Progenitor cell of endocrine pancreas (in vitro differentiated cells): ENCODE measurements around the gene DLGAP4. TPM values are rescaled to one million over a fixed set of nuclear protein-coding genes. Genes with fewer than 3 reads are reported as not detected.

ENCODE experiments used
- DNase-seq: peaks from one replicate; pipeline ENCODE4 v3.0.0; 2021; ENCODE audit warnings: low spot score; ENCODE audit not compliant: unreplicated experiment
- H3K27ac Mint-ChIP-seq: 2 replicates; pipeline ENCODE4 v1.8.0; 2021; ENCODE audit warnings: mild to moderate bottlenecking, moderate library complexity, mixed read lengths
- H3K27me3 Mint-ChIP-seq: 2 replicates; pipeline ENCODE4 v1.8.0; 2021; ENCODE audit warnings: mixed read lengths
- H3K36me3 Mint-ChIP-seq: 2 replicates; pipeline ENCODE4 v1.8.0; 2022; ENCODE audit warnings: mixed read lengths; ENCODE audit not compliant: insufficient read depth
- H3K4me1 Mint-ChIP-seq: 2 replicates; pipeline ENCODE4 v1.8.0; 2021; ENCODE audit warnings: low read depth, mixed read lengths
- H3K4me3 Mint-ChIP-seq: 2 replicates; pipeline ENCODE4 v1.8.0; 2021; ENCODE audit warnings: low read depth, mild to moderate bottlenecking, moderate library complexity, mixed read lengths
- H3K9me3 Mint-ChIP-seq: 2 replicates; pipeline ENCODE4 v1.8.0; 2021; ENCODE audit warnings: low read depth, mixed read lengths
- total RNA-seq: library from RNA; stranded (reverse); gene quantifications from 2 replicates; pipeline ENCODE4 v1.2.1, GENCODE V29; 2021
- TF ChIP-seq, protein P1 (sequence below): fragments of 200-600 bp; sonication (generic); IDR thresholded peaks from one replicate; pipeline ENCODE4 v1.5.0; 2021; ENCODE audit warnings: antibody characterized with exemption, mild to moderate bottlenecking; ENCODE audit not compliant: unreplicated experiment

The DLGAP4 gene
- total RNA-seq, 1 donor from 2014 or later, result 109 TPM

- TF ChIP-seq, protein P1, sequence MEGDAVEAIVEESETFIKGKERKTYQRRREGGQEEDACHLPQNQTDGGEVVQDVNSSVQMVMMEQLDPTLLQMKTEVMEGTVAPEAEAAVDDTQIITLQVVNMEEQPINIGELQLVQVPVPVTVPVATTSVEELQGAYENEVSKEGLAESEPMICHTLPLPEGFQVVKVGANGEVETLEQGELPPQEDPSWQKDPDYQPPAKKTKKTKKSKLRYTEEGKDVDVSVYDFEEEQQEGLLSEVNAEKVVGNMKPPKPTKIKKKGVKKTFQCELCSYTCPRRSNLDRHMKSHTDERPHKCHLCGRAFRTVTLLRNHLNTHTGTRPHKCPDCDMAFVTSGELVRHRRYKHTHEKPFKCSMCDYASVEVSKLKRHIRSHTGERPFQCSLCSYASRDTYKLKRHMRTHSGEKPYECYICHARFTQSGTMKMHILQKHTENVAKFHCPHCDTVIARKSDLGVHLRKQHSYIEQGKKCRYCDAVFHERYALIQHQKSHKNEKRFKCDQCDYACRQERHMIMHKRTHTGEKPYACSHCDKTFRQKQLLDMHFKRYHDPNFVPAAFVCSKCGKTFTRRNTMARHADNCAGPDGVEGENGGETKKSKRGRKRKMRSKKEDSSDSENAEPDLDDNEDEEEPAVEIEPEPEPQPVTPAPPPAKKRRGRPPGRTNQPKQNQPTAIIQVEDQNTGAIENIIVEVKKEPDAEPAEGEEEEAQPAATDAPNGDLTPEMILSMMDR, result no peak
- Mint-ChIP-seq H3K27ac (no peak overlapping the region), H3K36me3 (no peaks in the 10 kb centered on the region), H3K27me3 (peaks cover 36% of the 10 kb centered on the region), H3K4me1 (no peaks in the 10 kb centered on the region), H3K9me3 (no peaks in the 10 kb centered on the region), H3K4me3 (no peak overlapping the region)
- no peak for DNase-seq
These were observed 25.1 kb downstream of the DLGAP4 start for GRCh38 chr20:36331209-36331608.

DNA sequence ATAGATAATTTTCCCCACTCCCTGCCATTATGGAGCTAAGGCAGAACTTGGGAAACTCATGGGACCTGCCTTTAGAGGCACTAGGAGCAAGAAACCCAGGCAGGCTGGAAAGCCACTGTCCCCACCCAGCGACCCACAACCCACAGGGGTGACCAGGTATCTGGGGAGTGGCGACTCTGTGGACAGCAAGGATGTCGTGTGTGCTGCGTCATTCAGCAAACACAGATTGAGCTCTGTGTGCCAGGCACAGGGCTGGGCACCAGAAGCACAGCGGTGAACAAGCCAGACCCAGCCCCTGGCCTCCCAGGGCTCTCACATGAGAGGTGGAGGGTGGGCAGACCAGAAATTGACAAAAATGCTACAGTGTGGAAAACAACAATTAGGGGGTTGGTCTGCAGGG, 27.7 kb downstream of the DLGAP4 start:
- TF ChIP-seq, protein P1, result no peak
- Mint-ChIP-seq H3K9me3 (no peaks in the 10 kb centered on the region), H3K4me1 (no peaks in the 10 kb centered on the region), H3K4me3 (no peak overlapping the region), H3K27ac (peak overlapping the region; percentile 10), H3K36me3 (no peaks in the 10 kb centered on the region), H3K27me3 (peaks cover 39% of the 10 kb centered on the region)
- no peak for DNase-seq

DNA sequence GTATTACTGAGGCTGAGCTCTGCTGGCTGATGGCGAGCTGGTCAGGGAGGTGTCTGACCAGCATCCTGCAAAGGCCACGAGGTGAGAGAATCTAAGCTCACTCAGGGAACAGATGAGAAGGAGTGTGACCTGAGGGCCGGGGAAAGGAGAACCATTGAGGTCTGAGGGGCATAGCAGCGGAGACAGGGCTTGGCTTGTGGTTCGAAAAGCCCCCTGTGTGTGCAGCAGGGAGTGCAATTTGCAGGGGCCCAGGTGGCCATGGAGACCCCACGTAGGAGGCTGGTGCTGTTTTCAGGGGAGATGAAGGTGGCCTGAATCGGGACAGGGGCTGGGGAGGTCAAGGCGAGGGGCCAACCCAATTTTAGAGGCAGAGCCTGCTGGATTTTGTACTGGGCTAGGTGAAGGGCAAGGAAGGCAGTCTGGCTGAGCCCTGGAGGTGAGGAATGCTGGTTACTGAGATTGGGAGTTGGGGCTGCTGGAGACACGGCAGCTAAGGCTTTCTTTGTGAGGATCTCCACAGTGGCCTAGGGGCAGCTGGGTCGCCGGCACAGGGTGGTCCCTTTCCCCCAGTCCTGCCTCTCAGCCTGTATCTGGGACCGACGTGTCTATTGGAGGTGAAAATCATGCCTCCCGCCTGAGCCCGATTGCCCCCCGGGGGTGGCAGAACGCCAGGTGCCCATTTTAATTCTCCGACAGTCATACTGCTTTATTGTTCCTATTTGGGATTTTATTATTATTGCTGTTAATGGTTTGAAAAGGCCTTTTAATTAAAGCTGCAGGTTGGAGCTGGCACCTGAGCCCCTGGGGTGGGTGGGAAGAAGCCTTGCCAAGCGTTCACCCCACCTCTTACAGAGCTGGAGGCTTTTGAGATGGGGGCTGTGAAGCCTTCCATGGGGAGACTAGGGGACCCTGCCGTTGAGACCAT, 28.4 kb downstream of the DLGAP4 start:
- peak overlapping the region; percentile 10 for H3K27ac Mint-ChIP-seq
- no peaks in the 10 kb centered on the region for H3K4me1 Mint-ChIP-seq
- no peaks in the 10 kb centered on the region for H3K36me3 Mint-ChIP-seq
- DNase-seq, result no peak
- TF ChIP-seq, protein P1, result no peak
- no peak overlapping the region for H3K4me3 Mint-ChIP-seq
- H3K27me3 Mint-ChIP-seq, result peaks cover 39% of the 10 kb centered on the region
- no peaks in the 10 kb centered on the region for H3K9me3 Mint-ChIP-seq

DNA sequence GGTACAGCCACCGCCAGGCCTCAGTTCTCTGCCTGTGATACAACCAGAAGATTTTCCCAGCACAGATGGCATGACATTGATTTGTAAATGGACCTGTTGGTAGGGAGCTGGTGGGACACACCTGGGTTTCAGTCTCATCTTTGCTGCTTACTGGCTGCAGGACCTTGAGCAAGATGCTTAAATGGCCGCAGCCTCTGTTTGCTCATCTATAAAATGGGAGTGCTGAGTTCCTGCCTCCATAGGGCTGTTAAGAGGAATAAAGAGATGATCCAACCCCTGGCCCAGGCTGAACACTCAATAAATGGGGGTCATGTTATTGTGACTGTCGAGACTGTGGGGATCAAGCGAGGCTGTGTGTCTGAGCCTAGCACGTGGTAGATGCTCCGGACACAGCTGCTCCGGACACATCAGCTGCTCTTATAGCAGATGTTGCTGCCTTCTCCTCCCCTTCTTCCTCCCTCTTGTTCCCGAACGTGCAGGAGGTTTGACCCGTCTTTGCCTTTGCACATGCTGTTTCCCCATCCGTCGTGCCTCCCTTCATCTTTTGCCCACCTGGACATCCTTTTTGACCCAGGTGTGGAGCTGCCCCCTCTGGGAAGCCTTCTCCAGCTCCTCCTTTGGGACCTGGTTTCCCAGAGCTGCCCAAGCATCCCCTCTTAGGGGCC, 29.2 kb downstream of the DLGAP4 start:
- H3K27me3 Mint-ChIP-seq, result peaks cover 39% of the 10 kb centered on the region
- H3K4me1 Mint-ChIP-seq, result no peaks in the 10 kb centered on the region
- H3K27ac Mint-ChIP-seq, result no peak overlapping the region
- H3K4me3 Mint-ChIP-seq, result no peak overlapping the region
- no peaks in the 10 kb centered on the region for H3K9me3 Mint-ChIP-seq
- TF ChIP-seq, protein P1, result no peak
- no peak for DNase-seq
- no peaks in the 10 kb centered on the region for H3K36me3 Mint-ChIP-seq

- Mint-ChIP-seq H3K27me3 (peaks cover 39% of the 10 kb centered on the region), H3K36me3 (no peaks in the 10 kb centered on the region), H3K4me1 (no peaks in the 10 kb centered on the region), H3K9me3 (no peaks in the 10 kb centered on the region), H3K4me3 (no peak overlapping the region), H3K27ac (no peak overlapping the region)
- TF ChIP-seq, protein P1, result no peak
- no peak for DNase-seq
These were observed 30.1 kb downstream of the DLGAP4 start for GRCh38 chr20:36336204-36336603.
